MM.1S (cell line): ENCODE measurements around the gene GPR153.

Experiments
- DNase-seq: peaks from one replicate; pipeline ENCODE4 v3.0.0-alpha.2; 2015
- H2AFZ ChIP-seq: fragments of 300-600 bp; sonication (generic); 2 replicates; pipeline ENCODE4 v1.6.0; 2016; ENCODE audit warnings: antibody characterized with exemption, low read length
- H3F3A ChIP-seq: fragments of 300-600 bp; sonication (generic); 2 replicates; pipeline ENCODE4 v1.6.1; 2016; ENCODE audit warnings: mild to moderate bottlenecking, antibody characterized with exemption, low read length, moderate library complexity, mixed read lengths; ENCODE audit not compliant: insufficient read depth
- H3K27ac ChIP-seq: fragments of 300-600 bp; sonication (generic); 2 replicates; pipeline ENCODE4 v1.5.1; 2016; ENCODE audit warnings: mild to moderate bottlenecking, low read length
- H3K27me3 ChIP-seq: fragments of 300-600 bp; sonication (generic); replicated peaks from 2 replicates; pipeline ENCODE4 v1.6.0; 2016; ENCODE audit warnings: low read length; ENCODE audit not compliant: insufficient read depth
- H3K36me3 ChIP-seq: fragments of 300-600 bp; sonication (generic); replicated peaks from 2 replicates; pipeline ENCODE4 v1.6.1; 2016; ENCODE audit warnings: mild to moderate bottlenecking, low read length, mixed read lengths; ENCODE audit not compliant: insufficient read depth
- H3K4me1 ChIP-seq: fragments of 300-600 bp; sonication (generic); 2 replicates; pipeline ENCODE4 v1.6.1; 2016; ENCODE audit warnings: low read length, mixed read lengths
- H3K4me2 ChIP-seq: fragments of 300-600 bp; sonication (generic); 2 replicates; pipeline ENCODE4 v1.6.0; 2016; ENCODE audit warnings: low read depth, low read length
- H3K4me3 ChIP-seq: fragments of 300-600 bp; sonication (generic); 2 replicates; pipeline ENCODE4 v1.5.1; 2016; ENCODE audit warnings: low read length, mixed read lengths
- H3K79me2 ChIP-seq: fragments of 300-600 bp; sonication (generic); 2 replicates; pipeline ENCODE4 v1.6.1; 2016; ENCODE audit warnings: mixed run types, low read length, mixed read lengths
- H3K9ac ChIP-seq: fragments of 300-600 bp; sonication (generic); 2 replicates; pipeline ENCODE4 v1.6.1; 2016; ENCODE audit warnings: low read length, mixed read lengths
- H3K9me2 ChIP-seq: fragments of 300-600 bp; sonication (generic); replicated peaks from 2 replicates; pipeline ENCODE4 v1.6.1; 2016; ENCODE audit warnings: mild to moderate bottlenecking, low read length, mixed read lengths; ENCODE audit not compliant: insufficient read depth
- H3K9me3 ChIP-seq: fragments of 300-600 bp; sonication (generic); replicated peaks from 2 replicates; pipeline ENCODE4 v1.6.1; 2016; ENCODE audit warnings: mild to moderate bottlenecking, low read length, mixed read lengths; ENCODE audit not compliant: insufficient read depth
- H4K20me1 ChIP-seq: fragments of 300-600 bp; sonication (generic); 2 replicates; pipeline ENCODE4 v1.6.1; 2016; ENCODE audit warnings: mild to moderate bottlenecking, low read length, moderate library complexity, mixed read lengths; ENCODE audit not compliant: insufficient read depth
- CTCF ChIP-seq: fragments of 300-600 bp; sonication (generic); IDR thresholded peaks from 2 replicates; pipeline ENCODE4 v1.5.1; 2016; ENCODE audit warnings: antibody characterized with exemption, low read length, mixed read lengths
- EZH2 ChIP-seq: fragments of 300-600 bp; sonication (generic); optimal IDR thresholded peaks from 2 replicates; pipeline ENCODE3; 2017; ENCODE audit warnings: low read depth, mild to moderate bottlenecking, antibody characterized with exemption, low read length, mixed read lengths
- EZH2phosphoT487 ChIP-seq: fragments of 300-600 bp; sonication (generic); IDR thresholded peaks from 2 replicates; pipeline ENCODE4 v1.6.1; 2018; ENCODE audit warnings: antibody characterized with exemption, low read length

The GPR153 gene

GRCh38 chr1:6279066-6279465 is 18.2 kb upstream of the GPR153 start:
- H3K4me3 ChIP-seq = no peak overlapping the region
- H4K20me1 ChIP-seq = no peaks in the 10 kb centered on the region
- H3K36me3 ChIP-seq = no peaks in the 10 kb centered on the region
- H3K27me3 ChIP-seq = no peaks in the 10 kb centered on the region
- H3K9me2 ChIP-seq = no peaks in the 10 kb centered on the region
- H3F3A ChIP-seq = no peaks in the 10 kb centered on the region
- H3K4me1 ChIP-seq = no peaks in the 10 kb centered on the region
- H3K9me3 ChIP-seq = no peaks in the 10 kb centered on the region
- H2AFZ ChIP-seq = no peak overlapping the region
- TF ChIP-seq EZH2phosphoT487 (no peak), CTCF (no peak), EZH2 (no peak)
- no peak overlapping the region for H3K4me2 ChIP-seq
- H3K79me2 ChIP-seq = no peaks in the 10 kb centered on the region
- no peak overlapping the region for H3K27ac ChIP-seq
- no peak for DNase-seq
- H3K9ac ChIP-seq = no peak overlapping the region

GRCh38 chr1:6278263-6278662 is 17.4 kb upstream of the GPR153 start:
- DNase-seq = no peak
- H3K9me3 ChIP-seq = no peaks in the 10 kb centered on the region
- H3K36me3 ChIP-seq = no peaks in the 10 kb centered on the region
- H3K79me2 ChIP-seq = no peaks in the 10 kb centered on the region
- no peaks in the 10 kb centered on the region for H3K9me2 ChIP-seq
- no peak overlapping the region for H3K9ac ChIP-seq
- no peak overlapping the region for H2AFZ ChIP-seq
- H4K20me1 ChIP-seq = no peaks in the 10 kb centered on the region
- H3K27ac ChIP-seq = no peak overlapping the region
- TF ChIP-seq EZH2 = no peak
- TF ChIP-seq EZH2phosphoT487 = no peak
- TF ChIP-seq CTCF = no peak
- no peaks in the 10 kb centered on the region for H3K27me3 ChIP-seq
- H3F3A ChIP-seq = no peaks in the 10 kb centered on the region
- no peak overlapping the region for H3K4me2 ChIP-seq
- H3K4me1 ChIP-seq = no peaks in the 10 kb centered on the region
- H3K4me3 ChIP-seq = no peak overlapping the region

GRCh38 chr1:6276811-6277555 is 16.1 kb upstream of the GPR153 start:
- no peak for DNase-seq
- Histone ChIP-seq H3K27ac (no peak overlapping the region), H3K27me3 (no peaks in the 10 kb centered on the region), H3K79me2 (no peaks in the 10 kb centered on the region), H2AFZ (no peak overlapping the region), H3K9me3 (no peaks in the 10 kb centered on the region), H4K20me1 (no peaks in the 10 kb centered on the region), H3K4me2 (no peak overlapping the region), H3K9ac (no peak overlapping the region), H3K4me1 (no peaks in the 10 kb centered on the region), H3F3A (no peaks in the 10 kb centered on the region), H3K9me2 (no peaks in the 10 kb centered on the region), H3K36me3 (no peaks in the 10 kb centered on the region), H3K4me3 (no peak overlapping the region)
- TF ChIP-seq CTCF = no peak
- no peak for TF ChIP-seq EZH2
- TF ChIP-seq EZH2phosphoT487 = no peak
